ENCODE measurements around the gene PLPP1. TPM values are rescaled to one million over a fixed set of nuclear protein-coding genes. Genes with fewer than 3 reads are reported as not detected.

PLPP1 gene
- total RNA-seq, 4 donors from 2014 or later = 73.1 to 116 (median 89.6) TPM

DNA sequence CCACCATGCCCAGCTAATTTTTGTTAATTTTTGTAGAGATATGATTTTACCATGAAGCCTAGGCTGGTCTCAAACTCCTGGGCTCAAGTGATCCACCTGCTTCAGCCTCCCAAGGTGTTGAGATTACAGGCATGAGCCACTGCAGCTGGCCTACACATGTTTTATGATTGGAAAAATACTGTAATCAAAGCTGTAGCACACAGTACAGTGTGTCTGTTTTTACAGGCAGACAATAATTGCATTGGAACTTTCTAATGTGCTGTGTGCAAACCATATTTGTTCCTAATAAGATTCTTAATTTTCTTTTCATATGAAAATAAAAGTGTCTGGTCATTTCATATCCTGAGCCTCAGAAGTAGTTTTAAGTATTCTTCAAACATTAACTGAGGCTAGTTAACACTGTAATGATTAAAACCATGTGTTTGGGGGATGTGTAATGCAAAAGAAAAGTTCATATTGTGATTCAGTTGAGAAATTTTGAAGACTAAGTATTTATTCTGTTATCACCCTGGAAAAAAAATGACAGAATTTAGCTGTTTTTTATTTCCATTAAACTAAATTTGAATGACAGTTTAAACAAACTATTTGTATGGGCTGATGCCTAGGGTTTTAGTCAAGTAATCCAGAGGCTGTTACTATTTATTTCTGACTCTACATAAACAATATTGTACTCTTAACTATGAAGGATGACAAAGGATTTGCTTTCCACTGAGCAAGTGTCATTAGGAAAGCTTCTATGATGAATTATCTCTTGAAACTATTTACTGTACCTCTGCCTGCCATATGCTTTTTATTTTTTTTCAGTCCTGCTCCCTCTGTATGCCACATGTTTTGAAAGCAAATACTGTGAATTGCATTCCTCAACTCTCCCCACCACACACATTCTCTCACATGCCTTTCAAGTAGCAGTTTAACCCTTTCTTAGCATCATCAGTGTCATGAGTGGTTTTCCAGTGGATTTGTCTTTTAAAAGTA, 115.5 kb downstream of the PLPP1 start:
- no peak overlapping the region for H3K4me3 ChIP-seq (ENCODE audit: low read depth, poor library complexity, severe bottlenecking)
- intact Hi-C loops (cut with DNase I; ENCODE audit: low total_unique reads) = no loop called here
- TF ChIP-seq POLR2A (IDR thresholded peaks at IDR 0.05) = no peak
- TF ChIP-seq, protein P1, sequence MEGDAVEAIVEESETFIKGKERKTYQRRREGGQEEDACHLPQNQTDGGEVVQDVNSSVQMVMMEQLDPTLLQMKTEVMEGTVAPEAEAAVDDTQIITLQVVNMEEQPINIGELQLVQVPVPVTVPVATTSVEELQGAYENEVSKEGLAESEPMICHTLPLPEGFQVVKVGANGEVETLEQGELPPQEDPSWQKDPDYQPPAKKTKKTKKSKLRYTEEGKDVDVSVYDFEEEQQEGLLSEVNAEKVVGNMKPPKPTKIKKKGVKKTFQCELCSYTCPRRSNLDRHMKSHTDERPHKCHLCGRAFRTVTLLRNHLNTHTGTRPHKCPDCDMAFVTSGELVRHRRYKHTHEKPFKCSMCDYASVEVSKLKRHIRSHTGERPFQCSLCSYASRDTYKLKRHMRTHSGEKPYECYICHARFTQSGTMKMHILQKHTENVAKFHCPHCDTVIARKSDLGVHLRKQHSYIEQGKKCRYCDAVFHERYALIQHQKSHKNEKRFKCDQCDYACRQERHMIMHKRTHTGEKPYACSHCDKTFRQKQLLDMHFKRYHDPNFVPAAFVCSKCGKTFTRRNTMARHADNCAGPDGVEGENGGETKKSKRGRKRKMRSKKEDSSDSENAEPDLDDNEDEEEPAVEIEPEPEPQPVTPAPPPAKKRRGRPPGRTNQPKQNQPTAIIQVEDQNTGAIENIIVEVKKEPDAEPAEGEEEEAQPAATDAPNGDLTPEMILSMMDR (IDR thresholded peaks at IDR 0.05) = no peak
- no peak for DNase-seq (ENCODE audit: low spot score in 2 of 2)

DNA sequence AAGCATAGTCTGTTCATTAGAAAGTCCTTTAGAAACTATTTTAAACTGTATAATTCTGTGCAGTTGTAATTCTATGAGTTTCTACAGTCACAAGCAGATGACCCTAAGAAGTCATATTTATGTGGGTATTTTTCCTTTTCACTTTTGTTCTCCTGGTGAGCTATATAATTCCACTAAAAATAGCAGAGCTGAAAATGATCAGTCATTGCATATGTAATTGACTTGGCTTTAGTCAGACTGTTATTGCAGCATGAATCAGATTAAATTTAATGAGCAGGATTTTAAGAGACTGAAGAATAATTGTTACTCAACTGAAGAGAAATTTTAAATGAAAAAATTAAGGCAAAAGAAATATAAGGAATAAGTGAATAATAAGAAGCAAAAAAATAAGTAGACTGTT, 118.5 kb downstream of the PLPP1 start:
- TF ChIP-seq POLR2A (IDR thresholded peaks at IDR 0.05) = no peak
- TF ChIP-seq, protein P1 (IDR thresholded peaks at IDR 0.05) = no peak
- no peak overlapping the region for H3K4me3 ChIP-seq (ENCODE audit: low read depth, poor library complexity, severe bottlenecking)
- intact Hi-C loops (cut with DNase I; ENCODE audit: low total_unique reads) = no loop called here
- DNase-seq (ENCODE audit: low spot score in 2 of 2) = no peak

DNA sequence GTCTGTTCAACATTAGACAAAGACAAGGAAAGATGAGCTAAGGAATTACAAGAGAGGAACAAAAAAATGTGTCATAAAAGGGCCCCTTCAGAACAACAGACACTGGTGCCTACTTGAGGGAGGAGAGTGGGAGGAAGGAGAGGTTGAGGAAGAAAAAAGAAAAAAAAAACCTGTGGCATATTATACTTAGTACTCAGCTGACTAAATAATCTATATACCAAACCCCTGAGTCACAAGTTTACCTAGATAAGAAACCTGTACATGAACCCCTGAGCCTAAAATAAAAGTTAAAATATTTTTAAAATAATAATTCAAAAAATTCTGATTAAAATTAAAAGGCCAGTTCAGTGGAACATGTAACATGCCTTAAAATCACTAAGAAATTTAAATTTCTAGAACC, 119.7 kb downstream of the PLPP1 start:
- no peak for TF ChIP-seq POLR2A (IDR thresholded peaks at IDR 0.05)
- no peak for DNase-seq (ENCODE audit: low spot score in 2 of 2)
- H3K4me3 ChIP-seq (ENCODE audit: low read depth, poor library complexity, severe bottlenecking) = no peak overlapping the region
- intact Hi-C loops (cut with DNase I; ENCODE audit: low total_unique reads) = no loop called here

DNA sequence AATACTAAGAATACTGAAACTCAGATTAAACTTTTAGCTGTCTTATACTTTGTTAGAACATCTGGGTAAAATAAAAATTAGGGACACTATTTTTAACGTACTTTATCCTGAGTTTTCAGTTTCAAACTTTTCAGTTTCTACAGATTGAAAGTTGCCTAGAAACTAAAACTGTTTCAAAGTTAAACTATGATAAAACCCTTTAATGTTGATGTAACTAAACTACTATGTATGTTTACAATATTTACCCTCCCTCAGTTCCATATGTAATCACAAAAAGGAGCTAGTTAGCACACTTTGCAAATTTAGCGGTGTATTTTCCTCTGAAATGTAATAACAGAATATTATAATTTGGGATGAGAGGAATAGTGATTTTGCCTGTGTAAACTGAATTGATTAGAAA, 121.1 kb downstream of the PLPP1 start:
- no peak for DNase-seq (ENCODE audit: low spot score in 2 of 2)
- H3K4me3 ChIP-seq (ENCODE audit: low read depth, poor library complexity, severe bottlenecking) = no peak overlapping the region
- intact Hi-C loops (cut with DNase I; ENCODE audit: low total_unique reads) = no loop called here
- 87 to 88% methylated on average over 2 of the region's 2 CpGs for WGBS, 2 donors
- TF ChIP-seq, protein P1 (IDR thresholded peaks at IDR 0.05) = no peak
- TF ChIP-seq POLR2A (IDR thresholded peaks at IDR 0.05) = no peak

DNA sequence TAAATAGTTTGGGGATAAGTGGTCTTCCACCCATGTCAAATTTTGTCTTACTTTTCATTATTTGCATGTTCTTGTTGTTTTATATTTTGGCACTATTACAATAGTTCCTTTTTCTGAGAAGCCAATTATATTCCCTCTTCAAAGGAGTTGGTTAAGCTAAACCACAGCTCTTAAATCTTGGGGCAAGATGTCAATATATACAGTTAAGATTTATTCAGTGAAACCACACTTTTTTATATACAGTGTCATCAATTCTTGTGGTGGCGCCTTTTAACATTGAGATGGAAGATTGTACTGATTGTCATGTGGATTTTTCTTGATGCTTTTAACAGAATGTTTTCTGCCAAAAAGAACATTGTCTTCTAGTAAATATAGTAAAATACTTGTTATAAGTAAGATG, 122.9 kb downstream of the PLPP1 start:
- no peak overlapping the region for H3K4me3 ChIP-seq (ENCODE audit: low read depth, poor library complexity, severe bottlenecking)
- TF ChIP-seq, protein P1 (IDR thresholded peaks at IDR 0.05) = no peak
- TF ChIP-seq POLR2A (IDR thresholded peaks at IDR 0.05) = no peak
- intact Hi-C loops (cut with DNase I; ENCODE audit: low total_unique reads) = no loop called here
- DNase-seq (ENCODE audit: low spot score in 2 of 2) = no peak
- 91 to 93% methylated on average over 1 of the region's 1 CpG for WGBS, 2 donors

DNA sequence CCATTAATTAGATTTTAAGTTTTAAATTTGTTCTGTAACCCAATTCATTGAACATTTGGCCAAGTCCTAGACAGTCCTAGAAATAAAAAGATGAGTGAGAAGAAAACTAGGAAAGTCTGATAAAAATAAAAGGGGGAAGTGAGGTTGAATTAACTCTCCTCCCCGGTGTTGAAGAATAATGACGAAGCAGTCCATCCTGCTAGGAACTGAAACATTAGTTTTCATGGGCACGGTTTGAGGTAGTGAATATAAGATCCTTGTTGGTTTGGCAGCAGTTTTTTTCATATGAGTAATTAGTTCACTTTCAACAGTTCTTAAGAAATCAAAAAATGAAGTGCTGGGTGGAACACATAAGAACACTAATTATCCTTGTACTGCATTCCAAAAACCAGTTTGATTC, 123.9 kb downstream of the PLPP1 start:
- intact Hi-C loops (cut with DNase I; ENCODE audit: low total_unique reads) = no loop called here
- DNase-seq (ENCODE audit: low spot score in 2 of 2) = no peak
- WGBS, 2 donors = 63 to 73% methylated on average over 3 of the region's 3 CpGs
- TF ChIP-seq, protein P1 (IDR thresholded peaks at IDR 0.05) = no peak
- TF ChIP-seq POLR2A (IDR thresholded peaks at IDR 0.05) = no peak
- H3K4me3 ChIP-seq (ENCODE audit: low read depth, poor library complexity, severe bottlenecking) = no peak overlapping the region
